Neural progenitor cell (in vitro differentiated cells): ENCODE measurements around the gene CERS4. TPM values are rescaled to one million over a fixed set of nuclear protein-coding genes. Genes with fewer than 3 reads are reported as not detected.

Source experiments
- DNase-seq: peaks from one replicate; pipeline ENCODE4 v3.0.0-alpha.2; 2016; ENCODE audit warnings: low spot score
- H2AFZ ChIP-seq: fragments of 200-600 bp; sonication (generic); replicated peaks from 2 replicates; pipeline ENCODE4 v1.6.1; 2016; ENCODE audit warnings: antibody characterized with exemption
- H3F3A ChIP-seq: fragments of 200-600 bp; sonication (generic); 2 replicates; pipeline ENCODE4 v1.6.1; 2016; ENCODE audit warnings: antibody characterized with exemption, low read depth
- H3K27ac ChIP-seq: fragments of 200-600 bp; sonication (generic); 2 replicates; pipeline ENCODE4 v1.5.1; 2016; ENCODE audit warnings: mild to moderate bottlenecking
- H3K27me3 ChIP-seq: fragments of 200-600 bp; sonication (generic); 2 replicates; pipeline ENCODE4 v1.6.1; 2016; ENCODE audit warnings: mild to moderate bottlenecking, moderate library complexity
- H3K36me3 ChIP-seq: fragments of 200-600 bp; sonication (generic); 2 replicates; pipeline ENCODE4 v1.5.1; 2016
- H3K4me1 ChIP-seq: fragments of 200-600 bp; sonication (generic); 2 replicates; pipeline ENCODE4 v1.6.1; 2016; ENCODE audit warnings: mixed run types
- H3K4me2 ChIP-seq: fragments of 200-600 bp; sonication (generic); 2 replicates; pipeline ENCODE4 v1.6.1; 2016
- H3K4me3 ChIP-seq: fragments of 200-600 bp; sonication (generic); 2 replicates; pipeline ENCODE4 v1.5.1; 2016
- H3K79me2 ChIP-seq: fragments of 200-600 bp; sonication (generic); 2 replicates; pipeline ENCODE4 v1.6.1; 2016; ENCODE audit warnings: low read depth
- H3K9ac ChIP-seq: fragments of 200-600 bp; sonication (generic); 2 replicates; pipeline ENCODE4 v1.6.1; 2016
- H3K9me3 ChIP-seq: fragments of 200-600 bp; sonication (generic); 2 replicates; pipeline ENCODE4 v1.5.1; 2016; ENCODE audit warnings: low read depth
- H4K20me1 ChIP-seq: fragments of 200-600 bp; sonication (generic); 2 replicates; pipeline ENCODE4 v1.6.1; 2016; ENCODE audit warnings: low read depth
- H3K27ac Mint-ChIP-seq: 3 replicates; pipeline ENCODE4 v1.8.0; 2021; ENCODE audit warnings: mixed read lengths
- H3K27me3 Mint-ChIP-seq: 2 replicates; pipeline ENCODE4 v1.8.0; 2022; ENCODE audit warnings: low read depth, mild to moderate bottlenecking, inconsistent platforms, moderate library complexity, mixed read lengths; ENCODE audit not compliant: insufficient read depth
- H3K36me3 Mint-ChIP-seq: 3 replicates; pipeline ENCODE4 v1.8.0; 2021; ENCODE audit warnings: mixed read lengths
- H3K4me1 Mint-ChIP-seq: 3 replicates; pipeline ENCODE4 v1.8.0; 2021; ENCODE audit warnings: mixed read lengths
- H3K4me3 Mint-ChIP-seq: 3 replicates; pipeline ENCODE4 v1.8.0; 2021; ENCODE audit warnings: mild to moderate bottlenecking, moderate library complexity, mixed read lengths
- H3K9me3 Mint-ChIP-seq: 3 replicates; pipeline ENCODE4 v1.8.0; 2020; ENCODE audit warnings: mixed read lengths
- EZH2 ChIP-seq: fragments of 200-600 bp; sonication (generic); IDR thresholded peaks from 2 replicates; pipeline ENCODE4 v1.6.1; 2017; ENCODE audit warnings: antibody characterized with exemption, mild to moderate bottlenecking, moderate library complexity
- EZH2phosphoT487 ChIP-seq: fragments of 200-600 bp; sonication (generic); IDR thresholded peaks from 2 replicates; pipeline ENCODE4 v1.6.1; 2017; ENCODE audit warnings: antibody characterized with exemption
- total RNA-seq: library from RNA; depleted of rRNA; stranded (reverse); fragments of >200 nt; gene quantifications from 2 replicates; pipeline ENCODE4 v1.2.3, GENCODE V29; 2015; ENCODE audit warnings: low replicate concordance
- TF ChIP-seq, protein P1 (sequence below): fragments of 200-600 bp; sonication (generic); IDR thresholded peaks from 2 replicates; pipeline ENCODE4 v1.5.1; 2017; ENCODE audit warnings: antibody characterized with exemption, mild to moderate bottlenecking

CERS4 gene
- total RNA-seq, 1 donor from 2014 or later = 34.1 TPM

DNA sequence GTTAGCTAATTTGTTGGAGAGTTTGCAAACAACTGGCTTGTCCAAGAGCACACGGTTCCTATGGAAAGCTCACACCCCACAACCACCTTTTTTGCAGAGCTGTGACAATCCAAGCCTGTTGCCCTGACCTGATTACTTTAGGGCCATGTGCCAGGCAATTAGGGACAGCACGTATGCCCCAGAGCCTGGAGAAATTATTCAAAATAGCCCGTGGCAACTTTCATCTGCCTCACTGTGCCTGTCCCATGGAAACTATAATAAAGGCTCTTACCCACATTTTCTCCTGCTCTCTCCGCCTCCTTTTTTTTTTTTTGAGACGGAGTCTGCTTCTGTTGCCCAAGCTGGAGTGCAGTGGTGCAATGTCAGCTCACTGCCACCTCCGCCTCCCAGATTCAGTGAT, 41.2 kb upstream of the CERS4 start:
- H3K27me3 Mint-ChIP-seq = peaks cover 13% of the 10 kb centered on the region
- Histone ChIP-seq H3K9ac (no peak overlapping the region), H3F3A (no peaks in the 10 kb centered on the region), H3K27me3 (no peaks in the 10 kb centered on the region), H3K9me3 (no peaks in the 10 kb centered on the region), H3K4me1 (no peaks in the 10 kb centered on the region), H3K4me3 (no peak overlapping the region), H3K4me2 (no peak overlapping the region), H4K20me1 (no peaks in the 10 kb centered on the region), H2AFZ (no peak overlapping the region), H3K27ac (no peak overlapping the region), H3K36me3 (no peaks in the 10 kb centered on the region), H3K79me2 (no peaks in the 10 kb centered on the region)
- no peaks in the 10 kb centered on the region for H3K36me3 Mint-ChIP-seq
- H3K4me3 Mint-ChIP-seq = no peak overlapping the region
- TF ChIP-seq EZH2phosphoT487 = no peak
- TF ChIP-seq EZH2 = no peak
- TF ChIP-seq, protein P1, sequence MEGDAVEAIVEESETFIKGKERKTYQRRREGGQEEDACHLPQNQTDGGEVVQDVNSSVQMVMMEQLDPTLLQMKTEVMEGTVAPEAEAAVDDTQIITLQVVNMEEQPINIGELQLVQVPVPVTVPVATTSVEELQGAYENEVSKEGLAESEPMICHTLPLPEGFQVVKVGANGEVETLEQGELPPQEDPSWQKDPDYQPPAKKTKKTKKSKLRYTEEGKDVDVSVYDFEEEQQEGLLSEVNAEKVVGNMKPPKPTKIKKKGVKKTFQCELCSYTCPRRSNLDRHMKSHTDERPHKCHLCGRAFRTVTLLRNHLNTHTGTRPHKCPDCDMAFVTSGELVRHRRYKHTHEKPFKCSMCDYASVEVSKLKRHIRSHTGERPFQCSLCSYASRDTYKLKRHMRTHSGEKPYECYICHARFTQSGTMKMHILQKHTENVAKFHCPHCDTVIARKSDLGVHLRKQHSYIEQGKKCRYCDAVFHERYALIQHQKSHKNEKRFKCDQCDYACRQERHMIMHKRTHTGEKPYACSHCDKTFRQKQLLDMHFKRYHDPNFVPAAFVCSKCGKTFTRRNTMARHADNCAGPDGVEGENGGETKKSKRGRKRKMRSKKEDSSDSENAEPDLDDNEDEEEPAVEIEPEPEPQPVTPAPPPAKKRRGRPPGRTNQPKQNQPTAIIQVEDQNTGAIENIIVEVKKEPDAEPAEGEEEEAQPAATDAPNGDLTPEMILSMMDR = no peak
- peak overlapping the region; percentile 81 for H3K27ac Mint-ChIP-seq
- H3K4me1 Mint-ChIP-seq = peaks cover 4% of the 10 kb centered on the region
- DNase-seq = no peak
- H3K9me3 Mint-ChIP-seq = no peaks in the 10 kb centered on the region

DNA sequence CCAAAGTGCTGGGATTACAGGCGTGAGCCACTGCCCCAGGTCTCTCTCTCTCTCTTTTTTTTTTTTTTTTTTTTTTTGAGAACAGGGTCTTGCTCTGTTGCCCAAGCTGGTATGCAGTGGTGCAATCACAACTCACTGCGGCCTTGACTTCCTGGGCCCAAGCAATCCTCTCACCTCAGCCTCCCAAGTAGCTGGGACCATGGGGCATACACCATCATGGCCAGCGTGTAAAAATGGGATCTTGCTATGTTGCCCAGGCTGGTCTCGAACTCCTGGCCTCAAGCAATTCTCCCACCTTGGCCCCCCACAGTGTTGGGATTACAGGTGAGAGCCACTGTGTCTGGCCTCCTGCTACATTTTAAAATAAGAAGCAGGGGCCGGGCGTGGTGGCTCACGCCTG, 40.6 kb upstream of the CERS4 start:
- H3K79me2 ChIP-seq = no peaks in the 10 kb centered on the region
- H3K27ac ChIP-seq = no peak overlapping the region
- no peaks in the 10 kb centered on the region for H4K20me1 ChIP-seq
- H3K4me1 Mint-ChIP-seq = peaks cover 4% of the 10 kb centered on the region
- TF ChIP-seq, protein P1 = no peak
- no peak overlapping the region for H2AFZ ChIP-seq
- no peaks in the 10 kb centered on the region for H3F3A ChIP-seq
- H3K4me2 ChIP-seq = no peak overlapping the region
- DNase-seq = no peak
- no peaks in the 10 kb centered on the region for H3K27me3 ChIP-seq
- no peaks in the 10 kb centered on the region for H3K9me3 Mint-ChIP-seq
- no peaks in the 10 kb centered on the region for H3K36me3 Mint-ChIP-seq
- no peak overlapping the region for H3K27ac Mint-ChIP-seq
- no peaks in the 10 kb centered on the region for H3K36me3 ChIP-seq
- H3K4me3 Mint-ChIP-seq = no peak overlapping the region
- H3K9ac ChIP-seq = no peak overlapping the region
- peaks cover 13% of the 10 kb centered on the region for H3K27me3 Mint-ChIP-seq
- no peaks in the 10 kb centered on the region for H3K9me3 ChIP-seq
- H3K4me3 ChIP-seq = no peak overlapping the region
- no peaks in the 10 kb centered on the region for H3K4me1 ChIP-seq

DNA sequence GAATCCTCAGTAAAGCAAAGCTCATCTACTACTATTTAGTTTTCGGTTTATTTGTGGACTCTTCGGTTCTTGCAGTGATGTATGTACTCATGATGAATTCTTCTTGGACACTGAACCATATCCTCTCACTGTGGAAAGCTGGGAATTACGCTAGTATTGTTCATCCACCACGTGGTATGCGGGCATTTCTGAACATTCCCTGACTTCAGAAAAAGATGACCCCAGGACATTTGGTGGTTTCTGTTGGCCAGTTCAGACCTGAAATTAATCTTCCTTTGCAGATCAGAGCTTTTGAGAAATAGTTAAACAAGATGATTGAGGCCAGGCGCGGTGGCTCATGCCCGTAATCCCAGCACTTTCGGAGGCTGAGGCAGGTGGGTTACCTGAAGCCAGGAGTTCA, 34.5 kb upstream of the CERS4 start:
- H3K27me3 Mint-ChIP-seq = peaks cover 11% of the 10 kb centered on the region
- Histone ChIP-seq H3K36me3 (no peaks in the 10 kb centered on the region), H3K9ac (no peak overlapping the region), H3K27ac (no peak overlapping the region), H3K4me1 (no peaks in the 10 kb centered on the region), H2AFZ (no peak overlapping the region), H3K9me3 (no peaks in the 10 kb centered on the region), H4K20me1 (no peaks in the 10 kb centered on the region), H3K4me3 (no peak overlapping the region), H3F3A (no peaks in the 10 kb centered on the region), H3K27me3 (no peaks in the 10 kb centered on the region), H3K79me2 (no peaks in the 10 kb centered on the region), H3K4me2 (no peak overlapping the region)
- no peak for DNase-seq
- no peak for TF ChIP-seq EZH2phosphoT487
- TF ChIP-seq, protein P1 = no peak
- TF ChIP-seq EZH2 = no peak
- H3K4me3 Mint-ChIP-seq = no peak overlapping the region
- H3K9me3 Mint-ChIP-seq = no peaks in the 10 kb centered on the region
- peaks cover 3% of the 10 kb centered on the region for H3K4me1 Mint-ChIP-seq
- H3K36me3 Mint-ChIP-seq = no peaks in the 10 kb centered on the region
- H3K27ac Mint-ChIP-seq = peak overlapping the region; percentile 81

DNA sequence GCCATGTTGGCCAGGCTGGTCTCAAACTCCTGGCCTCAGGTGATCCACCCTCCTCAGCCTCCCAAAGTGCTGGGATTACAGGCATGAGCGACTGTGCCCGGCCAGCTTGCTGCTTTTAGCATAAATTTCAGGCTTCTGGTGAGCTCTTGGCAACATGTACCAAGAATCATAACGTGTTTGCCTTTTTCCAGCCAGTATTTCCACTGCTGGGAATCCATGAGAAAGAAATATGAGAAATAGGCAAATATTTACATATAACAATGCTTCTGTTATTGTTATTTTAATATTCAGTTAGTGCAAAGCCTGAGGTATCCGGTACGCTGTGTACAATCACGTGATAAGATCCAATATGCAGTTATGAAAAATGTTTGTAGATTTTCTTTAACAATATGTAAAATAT, 29.2 kb upstream of the CERS4 start:
- no peak overlapping the region for H3K4me3 Mint-ChIP-seq
- no peaks in the 10 kb centered on the region for H3F3A ChIP-seq
- H3K27ac ChIP-seq = no peak overlapping the region
- H3K9me3 ChIP-seq = no peaks in the 10 kb centered on the region
- H3K36me3 ChIP-seq = no peaks in the 10 kb centered on the region
- no peak overlapping the region for H3K4me2 ChIP-seq
- no peaks in the 10 kb centered on the region for H3K27me3 ChIP-seq
- no peak for DNase-seq
- no peaks in the 10 kb centered on the region for H4K20me1 ChIP-seq
- H3K79me2 ChIP-seq = no peaks in the 10 kb centered on the region
- H3K4me3 ChIP-seq = no peak overlapping the region
- no peak overlapping the region for H3K9ac ChIP-seq
- H3K4me1 Mint-ChIP-seq = peaks cover 2% of the 10 kb centered on the region
- H3K27ac Mint-ChIP-seq = no peak overlapping the region
- TF ChIP-seq EZH2phosphoT487 = no peak
- TF ChIP-seq, protein P1 = no peak
- TF ChIP-seq EZH2 = no peak
- no peaks in the 10 kb centered on the region for H3K36me3 Mint-ChIP-seq
- no peaks in the 10 kb centered on the region for H3K4me1 ChIP-seq
- H2AFZ ChIP-seq = no peak overlapping the region
- peaks cover 3% of the 10 kb centered on the region for H3K27me3 Mint-ChIP-seq
- H3K9me3 Mint-ChIP-seq = no peaks in the 10 kb centered on the region
